A549 treated with CpdA at 1 μM for 4 hours (cell line): ENCODE data around the gene ARL5A. TPM values are rescaled to one million over a fixed set of nuclear protein-coding genes. Genes with fewer than 3 reads are reported as not detected.

Experiments used
- total RNA-seq: library from RNA; stranded (reverse); fragments of 200-300 nt; extraction: Qiagen RNA extraction; gene quantifications from 5 replicates; pipeline ENCODE4 v1.2.3, GENCODE V29; 2022; ENCODE audit warnings: low read depth

Gene ARL5A, protein sequence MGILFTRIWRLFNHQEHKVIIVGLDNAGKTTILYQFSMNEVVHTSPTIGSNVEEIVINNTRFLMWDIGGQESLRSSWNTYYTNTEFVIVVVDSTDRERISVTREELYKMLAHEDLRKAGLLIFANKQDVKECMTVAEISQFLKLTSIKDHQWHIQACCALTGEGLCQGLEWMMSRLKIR
- total RNA-seq: 20.1 to 26.9 TPM (median 22.8 TPM) in 5 replicates

DNA sequence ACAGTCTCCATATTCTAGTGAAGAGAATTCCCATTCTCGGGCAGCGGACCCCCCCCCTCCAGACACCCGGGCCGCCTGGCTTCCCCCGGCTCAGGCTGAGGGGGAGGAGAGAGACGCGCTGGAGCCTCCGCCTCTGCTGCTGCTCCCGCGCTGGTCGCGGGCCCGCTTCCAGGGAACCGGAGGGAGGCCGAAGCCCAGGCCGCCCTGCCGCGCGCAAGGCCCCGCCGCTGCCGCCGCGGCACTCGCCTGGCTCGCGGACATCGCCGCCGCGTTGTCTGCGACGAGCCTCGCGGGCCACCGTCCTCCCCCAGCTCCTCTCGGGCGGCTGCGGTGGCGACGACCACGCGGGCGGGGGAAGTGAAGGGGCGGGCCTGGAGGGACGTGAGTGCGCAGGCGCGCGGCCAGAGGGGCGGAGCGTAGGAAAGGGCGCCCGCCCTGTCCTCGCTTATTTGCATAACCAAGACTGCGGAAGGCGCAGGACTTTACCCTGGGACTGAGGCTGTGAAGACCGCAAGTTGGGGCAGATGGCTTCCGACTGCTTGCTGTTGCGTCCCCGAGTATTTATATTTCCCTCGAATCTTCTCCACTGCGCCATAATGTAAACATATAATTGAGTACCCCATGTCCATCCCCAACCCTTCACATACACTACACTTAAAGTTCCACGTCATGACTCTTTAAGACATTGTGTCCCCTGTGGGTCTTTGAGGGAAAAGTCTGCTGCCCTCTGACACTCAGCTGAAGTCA lies at the start of gene ARL5A:
TSS of gene ARL5A (minus strand) at position 279 of the 747 bp plus-strand sequence. CDS start at position 34, 245 bp downstream.

Other genes starting within 250 kb of the ARL5A start
- gene NEB, start 93.9 kb downstream of the ARL5A start, total RNA-seq: 0.29 to 0.86 TPM (median 0.34 TPM) in 5 replicates